Aortic smooth muscle cell (primary cell): Measurements from ENCODE around the gene HSD17B11. TPM values are rescaled to one million over a fixed set of nuclear protein-coding genes. Genes with fewer than 3 reads are reported as not detected.

ENCODE experiments used
- total RNA-seq: library from RNA; depleted of rRNA; stranded (reverse); fragments of >200 nt; gene quantifications from 2 replicates; pipeline ENCODE4 v1.2.3, GENCODE V29; 2014

HSD17B11 gene, protein sequence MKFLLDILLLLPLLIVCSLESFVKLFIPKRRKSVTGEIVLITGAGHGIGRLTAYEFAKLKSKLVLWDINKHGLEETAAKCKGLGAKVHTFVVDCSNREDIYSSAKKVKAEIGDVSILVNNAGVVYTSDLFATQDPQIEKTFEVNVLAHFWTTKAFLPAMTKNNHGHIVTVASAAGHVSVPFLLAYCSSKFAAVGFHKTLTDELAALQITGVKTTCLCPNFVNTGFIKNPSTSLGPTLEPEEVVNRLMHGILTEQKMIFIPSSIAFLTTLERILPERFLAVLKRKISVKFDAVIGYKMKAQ
- 13.9 and 17.6 TPM in 2 replicates for total RNA-seq

DNA sequence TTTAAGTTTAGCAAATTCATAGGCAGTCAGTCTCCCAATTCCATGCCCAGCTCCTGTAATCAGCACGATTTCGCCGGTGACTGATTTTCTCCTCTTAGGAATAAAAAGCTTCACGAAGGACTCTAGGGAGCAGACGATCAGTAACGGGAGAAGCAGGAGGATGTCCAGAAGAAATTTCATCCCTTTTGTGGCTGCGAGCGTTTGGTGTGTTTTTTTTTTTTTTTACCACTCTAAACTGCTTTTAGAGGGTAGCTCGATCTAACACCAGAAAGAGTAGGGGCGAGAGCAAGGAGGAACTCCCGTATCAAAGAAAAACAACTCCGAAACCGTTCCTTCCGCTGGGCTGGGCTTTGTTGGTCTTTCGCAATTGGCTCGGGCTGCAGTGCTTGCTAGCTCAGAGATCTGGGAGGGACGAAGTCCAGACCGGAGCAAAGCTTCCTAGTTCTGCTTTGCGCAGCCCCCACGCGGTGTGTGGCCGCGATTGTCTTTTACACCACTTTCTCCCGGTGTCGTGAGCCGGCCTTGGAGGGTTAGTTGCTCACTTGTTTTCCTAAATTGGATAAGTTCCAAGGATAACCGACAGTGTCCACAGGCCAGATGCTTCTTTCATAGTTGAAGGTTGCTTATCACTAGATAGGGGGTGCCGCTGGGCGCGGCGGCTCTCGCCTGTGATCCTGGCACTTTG, at the start of gene HSD17B11:
TSS of gene HSD17B11 (minus strand) at position 298 of the 685 bp plus-strand sequence. CDS start at position 180, 118 bp downstream.

DNA sequence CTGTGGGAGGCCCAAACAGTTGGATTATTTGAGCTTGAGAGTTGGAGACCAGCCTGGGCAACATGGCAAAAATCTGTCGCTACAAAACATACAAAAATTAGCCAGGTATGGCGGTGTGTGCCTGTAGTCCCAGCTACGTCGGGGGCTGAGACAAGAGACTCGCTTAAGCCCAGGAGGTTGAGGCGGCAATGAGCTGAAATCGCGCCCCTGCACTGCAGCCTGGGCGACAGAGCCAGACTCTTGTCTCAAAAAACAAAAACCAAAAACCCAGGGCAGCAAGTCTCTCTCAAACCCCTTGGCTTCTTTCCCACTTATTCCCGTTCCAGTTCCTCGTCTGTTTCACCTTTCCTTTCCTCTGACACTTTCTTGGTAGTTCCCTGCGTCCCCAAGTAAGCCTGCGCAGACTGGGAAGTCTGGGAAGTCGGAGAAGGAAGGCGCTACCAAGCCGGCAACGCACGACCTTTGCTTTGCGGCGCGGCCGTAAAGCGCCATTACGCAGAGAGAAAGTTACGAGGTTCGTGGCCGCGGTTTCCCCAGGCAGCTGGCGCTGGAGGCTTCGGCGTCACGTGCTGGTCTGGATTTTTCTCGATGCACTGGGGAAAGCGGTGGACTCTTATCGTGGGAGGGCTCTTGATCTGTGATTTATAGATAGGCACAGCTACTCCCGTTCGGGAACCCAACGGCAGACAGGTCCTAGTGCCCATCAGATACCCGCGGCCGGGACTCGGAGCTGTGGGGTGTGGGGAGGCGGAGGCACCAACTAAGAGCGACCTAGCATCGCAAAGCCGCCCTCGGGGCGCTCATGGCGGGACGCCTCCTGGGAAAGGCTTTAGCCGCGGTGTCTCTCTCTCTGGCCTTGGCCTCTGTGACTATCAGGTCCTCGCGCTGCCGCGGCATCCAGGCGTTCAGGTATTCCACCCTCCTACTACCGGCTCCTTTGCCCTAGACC, 31.4 kb upstream of the HSD17B11 start, which contains the start of gene NUDT9:
TSS of gene NUDT9 (plus strand) at position 470 of the 949 bp plus-strand sequence. CDS start at position 803, 333 bp downstream.

DNA sequence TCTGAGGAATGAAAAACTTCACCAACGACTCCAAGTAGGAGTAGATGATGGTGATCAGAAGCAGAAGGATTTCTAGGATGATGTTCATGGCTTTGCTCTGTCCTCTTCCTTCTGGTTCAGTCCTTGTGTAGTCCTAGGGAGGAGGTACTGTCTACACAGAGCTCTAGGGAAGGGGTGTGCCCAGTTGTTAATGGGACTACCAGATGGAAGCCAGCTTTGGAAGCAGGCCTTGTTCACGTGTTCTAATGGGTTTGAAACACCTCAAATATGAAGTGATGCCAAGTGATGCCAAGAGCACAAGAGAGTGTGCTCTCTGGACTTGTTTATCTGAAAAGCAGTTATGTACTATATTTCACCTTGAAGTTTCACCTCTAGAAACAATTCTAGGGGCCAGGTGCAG, 68.2 kb downstream of the HSD17B11 start, which contains the start of gene HSD17B13:
TSS of gene HSD17B13 (minus strand) at position 129 of the 400 bp plus-strand sequence. CDS start at position 88, 41 bp downstream.

Other genes starting within 250 kb of the HSD17B11 start
- 13.9 and 14.7 TPM in 2 replicates for gene KLHL8, start 170.6 kb downstream of the HSD17B11 start, total RNA-seq
- gene HSD17B13, start 68.3 kb downstream of the HSD17B11 start, total RNA-seq: under 0.01 and 0.06 TPM in 2 replicates
- 13.4 and 18.1 TPM in 2 replicates for gene NUDT9, start 31.4 kb upstream of the HSD17B11 start, total RNA-seq
- 0.13 and 0.19 TPM in 2 replicates for gene SPARCL1, start 138.2 kb upstream of the HSD17B11 start, total RNA-seq
- not detected in 2 replicates for gene DSPP, start 217.3 kb upstream of the HSD17B11 start, total RNA-seq